RWPE2 (cell line): ENCODE measurements around the gene MCC.
A peak's percentile ranks its signal among the peaks of the same experiment; 100 is the strongest.

Experiments
- ATAC-seq: fragments of 200-7000 bp; cut with Tn5 transposase; 3 replicates; pipeline ENCODE4 v1.9.1; 2021; ENCODE audit warnings: low read depth
- DNase-seq: peaks from one replicate; pipeline ENCODE4 v3.0.0-alpha.2; 2020; ENCODE audit warnings: low spot score
- H3K27ac ChIP-seq: fragments of 450-650 bp; 2 replicates; pipeline ENCODE4 v1.5.1; 2017; ENCODE audit warnings: mild to moderate bottlenecking; ENCODE audit not compliant: poor library complexity, severe bottlenecking
- H3K27me3 ChIP-seq: fragments of 250-450 bp; sonication (Bioruptor Pico); 2 replicates; pipeline ENCODE4 v1.5.1; 2021; ENCODE audit warnings: mild to moderate bottlenecking, moderate library complexity; ENCODE audit not compliant: insufficient read depth, poor library complexity, severe bottlenecking
- H3K36me3 ChIP-seq: fragments of 250-450 bp; sonication (Bioruptor Pico); 2 replicates; pipeline ENCODE4 v1.5.1; 2020; ENCODE audit warnings: low read depth, mild to moderate bottlenecking, moderate library complexity
- H3K4me1 ChIP-seq: fragments of 250-450 bp; sonication (Bioruptor Pico); 2 replicates; pipeline ENCODE4 v1.5.1; 2021; ENCODE audit warnings: mild to moderate bottlenecking, moderate library complexity; ENCODE audit not compliant: insufficient read depth, poor library complexity, severe bottlenecking
- H3K4me3 ChIP-seq: fragments of 250-450 bp; sonication (Bioruptor Pico); 2 replicates; pipeline ENCODE4 v1.5.1; 2021; ENCODE audit warnings: mild to moderate bottlenecking, moderate library complexity; ENCODE audit not compliant: severe bottlenecking
- H3K9me3 ChIP-seq: fragments of 250-450 bp; sonication (Bioruptor Pico); 2 replicates; pipeline ENCODE4 v1.5.1; 2021; ENCODE audit warnings: mild to moderate bottlenecking, moderate library complexity; ENCODE audit not compliant: severe bottlenecking
- CTCF ChIP-seq: fragments of 450-650 bp; IDR thresholded peaks from one replicate; pipeline ENCODE4 v1.5.1; 2017; ENCODE audit warnings: mild to moderate bottlenecking, moderate library complexity; ENCODE audit not compliant: poor library complexity, severe bottlenecking

The MCC gene

GRCh38 chr5:113320273-113320780 lies 167.9 kb downstream of the MCC start:
- H3K36me3 ChIP-seq = no peaks in the 10 kb centered on the region
- H3K9me3 ChIP-seq = no peaks in the 10 kb centered on the region
- no peaks in the 10 kb centered on the region for H3K27me3 ChIP-seq
- H3K4me1 ChIP-seq = peaks cover 10% of the 10 kb centered on the region
- ATAC-seq = no peak
- H3K27ac ChIP-seq = no peak overlapping the region
- H3K4me3 ChIP-seq = no peak overlapping the region
- DNase-seq = no peak
- TF ChIP-seq CTCF = no peak

DNA sequence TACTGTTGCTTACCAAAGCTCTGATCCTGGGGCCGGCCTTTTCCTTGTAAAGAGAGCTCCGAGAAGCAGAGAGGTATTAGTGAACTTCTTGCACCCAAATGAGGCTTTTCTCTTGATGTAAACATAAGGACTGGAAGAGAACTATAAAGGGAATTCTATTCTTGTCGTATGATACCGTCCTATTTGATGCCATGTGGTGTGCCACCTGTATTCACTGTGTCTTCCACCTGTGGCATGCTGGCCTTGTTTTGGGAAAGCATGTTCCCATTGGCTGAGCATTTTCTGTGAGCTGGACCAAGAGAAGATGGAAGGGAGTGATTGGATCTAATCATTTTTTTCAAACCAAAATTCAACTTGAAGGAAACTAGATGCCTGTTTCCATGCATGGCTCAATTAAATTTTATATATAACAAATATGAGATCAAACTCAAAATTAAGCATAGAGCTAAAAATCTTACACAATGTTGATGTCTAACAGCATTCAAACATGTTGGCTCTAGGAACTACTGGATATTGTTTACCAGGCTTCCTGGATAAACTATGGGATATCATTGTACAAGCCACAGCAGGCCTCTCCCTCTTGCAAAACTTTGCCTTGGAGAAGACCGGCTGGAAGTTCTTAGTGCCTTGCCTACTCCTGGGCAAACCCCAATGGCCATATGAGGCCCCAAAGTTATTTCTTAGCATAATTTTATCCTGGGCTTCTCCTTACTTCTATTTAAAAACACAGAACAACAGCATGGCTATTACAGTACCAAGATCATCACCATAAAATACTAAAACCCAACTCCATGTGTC lies 168.8 kb downstream of the MCC start:
- H3K27me3 ChIP-seq = no peaks in the 10 kb centered on the region
- TF ChIP-seq CTCF = no peak
- peaks cover 10% of the 10 kb centered on the region for H3K4me1 ChIP-seq
- DNase-seq (no peak), ATAC-seq (peak; percentile 79)
- H3K4me3 ChIP-seq = no peak overlapping the region
- no peaks in the 10 kb centered on the region for H3K36me3 ChIP-seq
- H3K9me3 ChIP-seq = no peaks in the 10 kb centered on the region
- no peak overlapping the region for H3K27ac ChIP-seq

- no peak for DNase-seq
- no peak for ATAC-seq
- TF ChIP-seq CTCF = no peak
- no peak overlapping the region for H3K4me3 ChIP-seq
- H3K27ac ChIP-seq = no peak overlapping the region
- no peaks in the 10 kb centered on the region for H3K9me3 ChIP-seq
- H3K36me3 ChIP-seq = no peaks in the 10 kb centered on the region
- H3K4me1 ChIP-seq = peaks cover 17% of the 10 kb centered on the region
- H3K27me3 ChIP-seq = no peaks in the 10 kb centered on the region
Measured at GRCh38 chr5:113317636-113318035, 170.6 kb downstream of the MCC start.

DNA sequence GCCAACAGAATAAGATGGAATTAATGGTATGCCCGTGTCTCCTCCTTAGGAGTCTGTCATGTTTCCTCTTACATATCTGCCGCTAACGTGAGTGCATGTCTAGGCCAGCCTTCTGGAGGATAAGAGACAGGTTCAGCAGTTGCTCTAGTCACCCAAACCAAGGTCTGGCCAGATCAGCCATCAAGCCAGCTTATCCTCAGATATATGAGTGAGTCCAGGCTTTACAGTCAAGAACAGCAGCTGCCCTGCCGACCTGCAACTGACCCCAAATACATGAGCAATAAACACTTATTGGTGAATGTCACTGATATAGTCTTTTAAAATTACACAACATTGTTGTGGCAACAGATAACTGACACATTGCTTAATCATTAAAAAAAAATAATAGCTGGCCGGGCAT lies 177.0 kb downstream of the MCC start:
- no peak for TF ChIP-seq CTCF
- Histone ChIP-seq H3K9me3 (no peaks in the 10 kb centered on the region), H3K36me3 (no peaks in the 10 kb centered on the region), H3K4me1 (peaks cover 11% of the 10 kb centered on the region), H3K27ac (no peak overlapping the region), H3K27me3 (no peaks in the 10 kb centered on the region), H3K4me3 (no peak overlapping the region)
- DNase-seq (no peak), ATAC-seq (no peak)

DNA sequence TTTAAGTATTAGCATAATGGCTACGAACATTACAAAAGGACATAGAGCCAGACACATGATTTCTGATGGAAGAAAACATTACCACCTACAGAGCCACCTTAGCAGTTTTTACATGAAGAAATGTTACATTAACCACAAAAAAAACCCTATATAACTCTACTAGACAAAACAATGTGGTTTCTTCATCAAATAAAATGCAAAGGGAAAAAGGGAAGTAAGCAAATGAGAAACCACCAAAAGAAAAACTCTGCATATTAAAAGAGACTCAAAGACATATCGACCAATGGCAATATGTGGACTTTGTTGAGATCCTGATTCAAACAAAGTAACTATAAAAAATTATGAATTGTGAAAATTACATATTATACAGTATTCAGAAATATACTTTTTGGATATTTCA lies 186.1 kb downstream of the MCC start:
- DNase-seq = no peak
- no peak overlapping the region for H3K27ac ChIP-seq
- H3K4me3 ChIP-seq = no peak overlapping the region
- no peak for ATAC-seq
- no peak for TF ChIP-seq CTCF
- H3K27me3 ChIP-seq = no peaks in the 10 kb centered on the region
- no peaks in the 10 kb centered on the region for H3K36me3 ChIP-seq
- H3K9me3 ChIP-seq = no peaks in the 10 kb centered on the region
- H3K4me1 ChIP-seq = no peaks in the 10 kb centered on the region
